22Rv1 (cell line): ENCODE measurements around the gene SLC5A5.

ENCODE experiments used
- ZFX ChIP-seq: fragments of 450-650 bp; IDR thresholded peaks from 2 replicates; pipeline ENCODE4 v1.6.1; 2017; ENCODE audit warnings: antibody characterized with exemption, borderline replicate concordance
- TF ChIP-seq, protein P1 (sequence below): fragments of 450-650 bp; IDR thresholded peaks from 2 replicates; pipeline ENCODE4 v1.5.1; 2017; ENCODE audit warnings: mild to moderate bottlenecking

DNA sequence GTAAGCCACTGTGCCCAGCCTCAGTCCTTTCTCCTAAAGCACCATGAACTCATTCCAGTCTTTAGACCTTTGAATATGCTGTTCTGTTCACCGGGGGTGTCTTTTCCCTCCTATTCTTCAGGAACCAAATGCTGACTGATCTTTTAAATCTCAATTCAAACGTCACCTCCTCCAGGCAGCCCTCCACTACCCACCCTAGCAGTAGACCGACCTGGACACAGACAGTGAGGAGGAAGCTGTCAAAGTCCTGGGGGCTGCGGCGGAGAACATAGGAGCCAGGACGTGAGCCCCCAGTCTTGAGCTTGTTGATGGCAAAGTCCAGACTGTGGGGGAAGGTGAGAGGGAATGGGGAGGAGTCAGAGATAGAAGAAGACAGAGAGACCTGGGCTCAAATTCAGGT, 31.7 kb upstream of the SLC5A5 start:
- TF ChIP-seq, protein P1, sequence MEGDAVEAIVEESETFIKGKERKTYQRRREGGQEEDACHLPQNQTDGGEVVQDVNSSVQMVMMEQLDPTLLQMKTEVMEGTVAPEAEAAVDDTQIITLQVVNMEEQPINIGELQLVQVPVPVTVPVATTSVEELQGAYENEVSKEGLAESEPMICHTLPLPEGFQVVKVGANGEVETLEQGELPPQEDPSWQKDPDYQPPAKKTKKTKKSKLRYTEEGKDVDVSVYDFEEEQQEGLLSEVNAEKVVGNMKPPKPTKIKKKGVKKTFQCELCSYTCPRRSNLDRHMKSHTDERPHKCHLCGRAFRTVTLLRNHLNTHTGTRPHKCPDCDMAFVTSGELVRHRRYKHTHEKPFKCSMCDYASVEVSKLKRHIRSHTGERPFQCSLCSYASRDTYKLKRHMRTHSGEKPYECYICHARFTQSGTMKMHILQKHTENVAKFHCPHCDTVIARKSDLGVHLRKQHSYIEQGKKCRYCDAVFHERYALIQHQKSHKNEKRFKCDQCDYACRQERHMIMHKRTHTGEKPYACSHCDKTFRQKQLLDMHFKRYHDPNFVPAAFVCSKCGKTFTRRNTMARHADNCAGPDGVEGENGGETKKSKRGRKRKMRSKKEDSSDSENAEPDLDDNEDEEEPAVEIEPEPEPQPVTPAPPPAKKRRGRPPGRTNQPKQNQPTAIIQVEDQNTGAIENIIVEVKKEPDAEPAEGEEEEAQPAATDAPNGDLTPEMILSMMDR = no peak
- TF ChIP-seq ZFX = no peak
